ACC112 (cell line): Measurements from ENCODE around the gene CAPZB.

ENCODE experiments used
- H2AFZ ChIP-seq: fragments of 200-600 bp; sonication (generic); one replicate; pipeline ENCODE4 v1.6.0; 2017; ENCODE audit warnings: antibody characterized with exemption, low read length; ENCODE audit not compliant: unreplicated experiment
- H3K27ac ChIP-seq: fragments of 200-600 bp; sonication (generic); 2 replicates; pipeline ENCODE4 v1.5.1; 2014; ENCODE audit warnings: low read depth, mild to moderate bottlenecking, antibody characterized with exemption, low read length, moderate library complexity
- H3K27me3 ChIP-seq: fragments of 200-600 bp; sonication (generic); 2 replicates; pipeline ENCODE4 v1.6.1; 2014; ENCODE audit warnings: mild to moderate bottlenecking, antibody characterized with exemption, low read length, moderate library complexity, mixed read lengths; ENCODE audit not compliant: insufficient read depth
- H3K36me3 ChIP-seq: fragments of 200-600 bp; sonication (generic); 2 replicates; pipeline ENCODE4 v1.6.1; 2016; ENCODE audit warnings: mild to moderate bottlenecking, antibody characterized with exemption, low read length, moderate library complexity, mixed read lengths; ENCODE audit not compliant: insufficient read depth
- H3K4me1 ChIP-seq: fragments of 200-600 bp; sonication (generic); one replicate; pipeline ENCODE4 v1.6.1; 2016; ENCODE audit warnings: low read length, mixed read lengths; ENCODE audit not compliant: insufficient read depth, unreplicated experiment, control insufficient read depth
- H3K4me3 ChIP-seq: fragments of 200-600 bp; sonication (generic); 2 replicates; pipeline ENCODE4 v1.5.1; 2014; ENCODE audit warnings: mild to moderate bottlenecking, low read depth, low read length
- H3K79me2 ChIP-seq: fragments of 200-600 bp; sonication (generic); one replicate; pipeline ENCODE4 v1.6.0; 2016; ENCODE audit warnings: low read length; ENCODE audit not compliant: control insufficient read depth, unreplicated experiment, insufficient read depth

Gene CAPZB

GRCh38 chr1:19448491-19449439 lies 36.6 kb downstream of the CAPZB start:
- H2AFZ ChIP-seq: no peak overlapping the region
- no peaks in the 10 kb centered on the region for H3K27me3 ChIP-seq
- H3K36me3 ChIP-seq: no peaks in the 10 kb centered on the region
- H3K4me3 ChIP-seq: peak overlapping the region; percentile 37
- H3K4me1 ChIP-seq: peaks cover 79% of the 10 kb centered on the region
- H3K27ac ChIP-seq: peak overlapping the region; percentile 95
- peaks cover 72% of the 10 kb centered on the region for H3K79me2 ChIP-seq

GRCh38 chr1:19447550-19447949 lies 37.8 kb downstream of the CAPZB start:
- H3K27me3 ChIP-seq: no peaks in the 10 kb centered on the region
- peak overlapping the region; percentile 95 for H3K27ac ChIP-seq
- no peak overlapping the region for H3K4me3 ChIP-seq
- no peaks in the 10 kb centered on the region for H3K36me3 ChIP-seq
- peaks cover 70% of the 10 kb centered on the region for H3K4me1 ChIP-seq
- H2AFZ ChIP-seq: no peak overlapping the region
- H3K79me2 ChIP-seq: peaks cover 73% of the 10 kb centered on the region

GRCh38 chr1:19445417-19446342 lies 39.7 kb downstream of the CAPZB start:
- Histone ChIP-seq H3K4me3 (no peak overlapping the region), H3K79me2 (peaks cover 84% of the 10 kb centered on the region), H3K4me1 (peaks cover 70% of the 10 kb centered on the region), H3K27me3 (no peaks in the 10 kb centered on the region), H3K27ac (no peak overlapping the region), H3K36me3 (no peaks in the 10 kb centered on the region), H2AFZ (no peak overlapping the region)

GRCh38 chr1:19444296-19445021 lies 40.9 kb downstream of the CAPZB start:
- Histone ChIP-seq H3K79me2 (peaks cover 89% of the 10 kb centered on the region), H3K27ac (peak overlapping the region; percentile 5; the same call in 1 of the 2 replicates), H3K4me3 (no peak overlapping the region), H3K27me3 (no peaks in the 10 kb centered on the region), H2AFZ (no peak overlapping the region), H3K4me1 (peaks cover 71% of the 10 kb centered on the region), H3K36me3 (no peaks in the 10 kb centered on the region)

GRCh38 chr1:19443326-19443725 lies 42.0 kb downstream of the CAPZB start:
- Histone ChIP-seq H2AFZ (no peak overlapping the region), H3K79me2 (peaks cover 92% of the 10 kb centered on the region), H3K4me1 (peaks cover 72% of the 10 kb centered on the region), H3K4me3 (no peak overlapping the region), H3K36me3 (no peaks in the 10 kb centered on the region), H3K27me3 (no peaks in the 10 kb centered on the region), H3K27ac (no peak overlapping the region)

- Histone ChIP-seq H3K27ac (peak overlapping the region; percentile 45), H2AFZ (no peak overlapping the region), H3K79me2 (peaks cover 93% of the 10 kb centered on the region), H3K4me3 (no peak overlapping the region), H3K4me1 (peaks cover 72% of the 10 kb centered on the region), H3K27me3 (no peaks in the 10 kb centered on the region), H3K36me3 (no peaks in the 10 kb centered on the region)
Measured at GRCh38 chr1:19442154-19443096, 42.9 kb downstream of the CAPZB start.

- H3K27ac ChIP-seq: peak overlapping the region; percentile 94
Measured at GRCh38 chr1:19441048-19441780, 44.1 kb downstream of the CAPZB start.

GRCh38 chr1:19439464-19440171 lies 45.7 kb downstream of the CAPZB start:
- Histone ChIP-seq H3K27ac (peak overlapping the region; percentile 94), H3K4me1 (peaks cover 82% of the 10 kb centered on the region), H3K27me3 (no peaks in the 10 kb centered on the region)

More at GRCh38 chr1:19441048-19441780, 44.1 kb downstream of the CAPZB start:
- Histone ChIP-seq H3K36me3 (no peaks in the 10 kb centered on the region), H3K4me1 (peaks cover 80% of the 10 kb centered on the region), H3K4me3 (no peak overlapping the region), H3K79me2 (peaks cover 94% of the 10 kb centered on the region), H3K27me3 (no peaks in the 10 kb centered on the region), H2AFZ (no peak overlapping the region)

More at GRCh38 chr1:19439464-19440171, 45.7 kb downstream of the CAPZB start:
- H2AFZ ChIP-seq: no peak overlapping the region
- H3K79me2 ChIP-seq: peaks cover 92% of the 10 kb centered on the region
- no peak overlapping the region for H3K4me3 ChIP-seq
- H3K36me3 ChIP-seq: peaks cover 3% of the 10 kb centered on the region; the same call in 1 of the 2 replicates
